HG03280 (cell line): ENCODE results near the gene RAB7A.

Experiments
- ATAC-seq: cut with Tn5 transposase; IDR thresholded peaks from one replicate; pipeline ENCODE4 v1.9.1; 2021; ENCODE audit warnings: mild to moderate bottlenecking, moderate library complexity; ENCODE audit not compliant: unreplicated experiment

The RAB7A gene

GRCh38 chr3:128786434-128787020 is 60.5 kb downstream of the RAB7A start:
- ATAC-seq: no peak

GRCh38 chr3:128787256-128788253 is 61.6 kb downstream of the RAB7A start:
- ATAC-seq: peak; percentile 43

GRCh38 chr3:128788268-128788869 is 62.4 kb downstream of the RAB7A start:
- no peak for ATAC-seq

- no peak for ATAC-seq
These were observed 68.2 kb downstream of the RAB7A start for GRCh38 chr3:128794067-128794768.

GRCh38 chr3:128794770-128795649 is 69.0 kb downstream of the RAB7A start:
- peak; percentile 69 for ATAC-seq

- no peak for ATAC-seq
These were observed 73.7 kb downstream of the RAB7A start for GRCh38 chr3:128799653-128800052.

GRCh38 chr3:128800241-128801187 is 74.5 kb downstream of the RAB7A start:
- ATAC-seq: no peak

GRCh38 chr3:128801779-128802380 is 75.9 kb downstream of the RAB7A start:
- ATAC-seq: no peak

- ATAC-seq: no peak
These were observed 77.3 kb downstream of the RAB7A start for GRCh38 chr3:128803307-128803706.

GRCh38 chr3:128804017-128804810 is 78.2 kb downstream of the RAB7A start:
- ATAC-seq: peak; percentile 76

GRCh38 chr3:128804811-128805155 is 78.8 kb downstream of the RAB7A start:
- no peak for ATAC-seq

GRCh38 chr3:128805772-128806171 is 79.8 kb downstream of the RAB7A start:
- ATAC-seq: no peak

GRCh38 chr3:128806588-128806987 is 80.6 kb downstream of the RAB7A start:
- no peak for ATAC-seq

GRCh38 chr3:128807186-128807830 is 81.3 kb downstream of the RAB7A start:
- ATAC-seq: no peak

- ATAC-seq: no peak
These were observed 82.7 kb downstream of the RAB7A start for GRCh38 chr3:128808672-128809071.

GRCh38 chr3:128813097-128813496 is 87.1 kb downstream of the RAB7A start:
- ATAC-seq: no peak

GRCh38 chr3:128814060-128814459 is 88.1 kb downstream of the RAB7A start:
- ATAC-seq: no peak
